Measurements from ENCODE around the gene PARP15. TPM values are rescaled to one million over a fixed set of nuclear protein-coding genes. Genes with fewer than 3 reads are reported as not detected.
A peak's percentile ranks its signal among the peaks of the same experiment; 100 is the strongest.
"Not testable (repeated sequence)": the region's sequence is repeated elsewhere in the genome, so short reads cannot be mapped to it uniquely, and the experiment has no call there.

Gene PARP15
- total RNA-seq, 1 experiment from 2014 or later = 0.28 TPM

- no peak for DNase-seq
- Histone ChIP-seq H3K36me3 (no peaks in the 10 kb centered on the region), H3K27me3 (peaks cover 17% of the 10 kb centered on the region), H3K4me1 (peaks cover 7% of the 10 kb centered on the region), H3K4me3 (no peak overlapping the region), H3K9me3 (replicated peaks) (no peaks in the 10 kb centered on the region), H3K27ac (no peak overlapping the region)
Measured at GRCh38 chr3:122619040-122619439, 41.6 kb downstream of the PARP15 start.

GRCh38 chr3:122620399-122620798 lies 42.9 kb downstream of the PARP15 start:
- H3K9me3 ChIP-seq (replicated peaks) = no peaks in the 10 kb centered on the region
- DNase-seq = no peak
- no peaks in the 10 kb centered on the region for H3K36me3 ChIP-seq
- H3K4me3 ChIP-seq = no peak overlapping the region
- H3K27ac ChIP-seq = no peak overlapping the region
- H3K4me1 ChIP-seq = peaks cover 7% of the 10 kb centered on the region
- H3K27me3 ChIP-seq = peaks cover 17% of the 10 kb centered on the region

- Histone ChIP-seq H3K4me1 (peaks cover 7% of the 10 kb centered on the region), H3K4me3 (no peak overlapping the region), H3K9me3 (replicated peaks) (no peaks in the 10 kb centered on the region), H3K27me3 (peaks cover 17% of the 10 kb centered on the region), H3K27ac (no peak overlapping the region), H3K36me3 (no peaks in the 10 kb centered on the region)
- DNase-seq = peak in 1 of 2 experiments; percentile 36
Measured at GRCh38 chr3:122621112-122621511, 43.7 kb downstream of the PARP15 start.

GRCh38 chr3:122623031-122623829 lies 45.8 kb downstream of the PARP15 start:
- Histone ChIP-seq H3K4me1 (peaks cover 10% of the 10 kb centered on the region), H3K4me3 (no peak overlapping the region), H3K27ac (no peak overlapping the region), H3K9me3 (replicated peaks) (no peaks in the 10 kb centered on the region), H3K36me3 (no peaks in the 10 kb centered on the region), H3K27me3 (0 out of 2 replicates have a peak, but pooled peaks cover 4% of the 10 kb centered on the region)
- no peak for DNase-seq

GRCh38 chr3:122626515-122627180 lies 49.2 kb downstream of the PARP15 start:
- no peaks in the 10 kb centered on the region; the same call in 1 of the 2 replicates for H3K9me3 ChIP-seq (replicated peaks)
- no peak overlapping the region for H3K4me3 ChIP-seq
- H3K27me3 ChIP-seq = 0 out of 2 replicates have a peak, but pooled peaks cover under 1% of the 10 kb centered on the region
- no peak for DNase-seq
- H3K36me3 ChIP-seq = no peaks in the 10 kb centered on the region
- H3K4me1 ChIP-seq = peaks cover 12% of the 10 kb centered on the region
- no peak overlapping the region for H3K27ac ChIP-seq

GRCh38 chr3:122627301-122627700 lies 49.9 kb downstream of the PARP15 start:
- Histone ChIP-seq H3K27me3 (0 out of 2 replicates have a peak, but pooled peaks cover 2% of the 10 kb centered on the region), H3K27ac (no peak overlapping the region), H3K4me3 (no peak overlapping the region), H3K36me3 (no peaks in the 10 kb centered on the region), H3K9me3 (replicated peaks) (no peaks in the 10 kb centered on the region; the same call in 1 of the 2 replicates), H3K4me1 (peaks cover 12% of the 10 kb centered on the region)
- DNase-seq = no peak

- Histone ChIP-seq H3K27ac (no peak overlapping the region), H3K4me1 (peaks cover 12% of the 10 kb centered on the region), H3K27me3 (0 out of 2 replicates have a peak, but pooled peaks cover 2% of the 10 kb centered on the region), H3K9me3 (replicated peaks) (no peaks in the 10 kb centered on the region; the same call in 1 of the 2 replicates), H3K36me3 (no peaks in the 10 kb centered on the region), H3K4me3 (no peak overlapping the region)
- peak; percentile 14 to 39 for DNase-seq
Measured at GRCh38 chr3:122628567-122628966, 51.1 kb downstream of the PARP15 start.

GRCh38 chr3:122629763-122630162 lies 52.3 kb downstream of the PARP15 start:
- H3K36me3 ChIP-seq = no peaks in the 10 kb centered on the region
- no peak overlapping the region for H3K4me3 ChIP-seq
- no peak overlapping the region for H3K27ac ChIP-seq
- no peaks in the 10 kb centered on the region; the same call in 1 of the 2 replicates for H3K9me3 ChIP-seq (replicated peaks)
- 0 out of 2 replicates have a peak, but pooled peaks cover 2% of the 10 kb centered on the region for H3K27me3 ChIP-seq
- no peak for DNase-seq
- peaks cover 12% of the 10 kb centered on the region for H3K4me1 ChIP-seq

- Histone ChIP-seq H3K9me3 (replicated peaks) (no peaks in the 10 kb centered on the region), H3K27me3 (0 out of 2 replicates have a peak, but pooled peaks cover 2% of the 10 kb centered on the region), H3K4me3 (no peak overlapping the region), H3K4me1 (no peaks in the 10 kb centered on the region), H3K36me3 (no peaks in the 10 kb centered on the region), H3K27ac (no peak overlapping the region)
- DNase-seq = no peak
Measured at GRCh38 chr3:122635789-122636188, 58.3 kb downstream of the PARP15 start.

- H3K27me3 ChIP-seq = 0 out of 2 replicates have a peak, but pooled peaks cover 1% of the 10 kb centered on the region
- no peaks in the 10 kb centered on the region for H3K36me3 ChIP-seq
- DNase-seq = no peak
- no peak overlapping the region for H3K4me3 ChIP-seq
- no peaks in the 10 kb centered on the region for H3K4me1 ChIP-seq
- no peaks in the 10 kb centered on the region for H3K9me3 ChIP-seq (replicated peaks)
- H3K27ac ChIP-seq = no peak overlapping the region
Measured at GRCh38 chr3:122636697-122637096, 59.2 kb downstream of the PARP15 start.

GRCh38 chr3:122640437-122640999 lies 63.1 kb downstream of the PARP15 start:
- no peak for DNase-seq
- Histone ChIP-seq H3K4me1 (no peaks in the 10 kb centered on the region), H3K36me3 (no peaks in the 10 kb centered on the region), H3K9me3 (replicated peaks) (no peaks in the 10 kb centered on the region), H3K4me3 (no peak overlapping the region), H3K27ac (no peak overlapping the region), H3K27me3 (peaks cover 5% of the 10 kb centered on the region; the same call in 1 of the 2 replicates)

GRCh38 chr3:122642935-122643334 lies 65.5 kb downstream of the PARP15 start:
- peaks cover 5% of the 10 kb centered on the region; the same call in 1 of the 2 replicates for H3K27me3 ChIP-seq
- no peaks in the 10 kb centered on the region for H3K4me1 ChIP-seq
- H3K9me3 ChIP-seq (replicated peaks) = no peaks in the 10 kb centered on the region
- H3K4me3 ChIP-seq = no peak overlapping the region
- H3K27ac ChIP-seq = no peak overlapping the region
- DNase-seq = no peak
- H3K36me3 ChIP-seq = no peaks in the 10 kb centered on the region

- Histone ChIP-seq H3K27me3 (peaks cover 5% of the 10 kb centered on the region; the same call in 1 of the 2 replicates), H3K36me3 (no peaks in the 10 kb centered on the region), H3K4me3 (no peak overlapping the region), H3K9me3 (replicated peaks) (no peaks in the 10 kb centered on the region), H3K27ac (no peak overlapping the region), H3K4me1 (no peaks in the 10 kb centered on the region)
- no peak for DNase-seq
Measured at GRCh38 chr3:122646146-122646988, 68.9 kb downstream of the PARP15 start.

- not testable (repeated sequence) for DNase-seq; H3K4me3 ChIP-seq; H3K36me3 ChIP-seq; H3K27ac ChIP-seq; H3K27me3 ChIP-seq; H3K9me3 ChIP-seq (replicated peaks); H3K4me1 ChIP-seq
Measured at GRCh38 chr3:122651233-122651907, 73.9 kb downstream of the PARP15 start.
